ENCODE data around the gene THEMIS2.

DNA sequence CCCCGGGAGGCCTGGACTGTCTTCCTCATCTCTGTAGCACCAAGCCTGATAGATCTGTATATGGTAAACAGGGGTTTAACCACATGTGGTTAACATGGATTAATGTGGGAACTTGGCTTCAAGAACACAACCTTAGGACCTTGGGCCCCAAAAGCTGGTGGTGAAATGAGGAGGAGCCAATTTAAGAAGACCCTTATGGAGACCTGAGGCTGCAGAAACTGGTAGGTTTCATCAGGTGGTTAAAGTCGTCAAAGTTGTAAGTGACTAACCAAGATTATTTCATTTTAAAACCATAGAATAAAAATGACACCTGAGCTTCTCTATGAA, 14.0 kb downstream of the THEMIS2 start:
- TF ChIP-seq POLR2A (IDR thresholded peaks at IDR 0.05; ENCODE audit: low read length) (no peak), GATA1 (IDR thresholded peaks at IDR 0.05; ENCODE audit: low read depth, low read length) (no peak)
